GM04503 (cell line): Measurements from ENCODE around the gene CSF1.

Experiments
- DNase-seq: peaks from one replicate; pipeline ENCODE4 v3.0.0-alpha.2; 2012; ENCODE audit warnings: low read depth

The CSF1 gene

GRCh38 chr1:109882288-109883245 is 28.1 kb upstream of the CSF1 start:
- no peak for DNase-seq

GRCh38 chr1:109883248-109883955 is 27.2 kb upstream of the CSF1 start:
- no peak for DNase-seq

DNA sequence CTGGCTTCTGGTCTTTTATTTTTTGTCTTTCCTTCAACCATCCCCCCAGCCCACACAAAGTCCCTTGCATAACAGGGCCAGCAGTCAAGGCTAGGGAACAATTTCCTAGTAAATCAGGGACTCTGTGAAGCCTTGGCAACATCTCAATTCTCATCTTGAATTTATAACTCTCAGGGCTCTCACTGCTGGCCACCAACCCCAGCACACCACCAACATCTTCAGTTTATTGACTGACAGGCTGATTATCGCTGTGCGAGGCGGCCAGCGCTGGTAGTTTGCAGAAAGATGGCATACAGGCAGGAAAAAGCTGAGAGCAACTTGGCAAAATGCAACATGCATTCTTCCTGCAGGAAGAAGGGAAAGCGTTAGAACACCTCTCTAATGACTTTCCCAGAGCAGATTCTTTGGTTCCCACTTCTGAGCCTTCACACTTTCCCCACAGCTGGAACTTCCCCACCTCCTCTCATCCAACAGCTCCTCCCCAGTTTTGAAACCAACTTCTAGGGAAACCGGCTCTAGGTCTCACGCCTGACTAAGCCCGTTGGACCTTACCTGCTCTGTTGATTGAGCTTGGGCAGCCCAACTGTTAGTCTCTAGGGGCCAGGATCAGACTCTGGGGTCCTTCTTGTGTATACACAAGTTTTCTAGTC is 26.3 kb upstream of the CSF1 start:
- DNase-seq: no peak

DNA sequence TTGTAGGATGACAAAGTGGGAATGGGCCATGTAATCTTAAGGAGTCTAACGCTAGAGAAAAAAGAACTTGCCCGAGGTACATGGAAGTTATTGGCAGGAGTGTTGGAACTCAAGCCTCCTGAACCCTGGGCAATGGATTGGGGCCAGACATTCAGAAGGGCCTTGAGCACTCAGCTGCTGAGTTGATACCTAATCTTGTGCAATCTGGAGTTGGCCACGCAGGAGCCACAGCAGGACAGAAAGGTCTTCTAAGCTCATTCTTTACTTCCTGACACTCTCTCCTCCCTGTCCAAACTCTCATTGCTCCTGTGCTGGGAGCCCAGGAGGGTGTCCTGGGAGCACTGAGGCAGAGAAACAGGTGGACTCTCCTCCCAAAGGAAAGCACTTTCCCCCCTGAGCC is 25.1 kb upstream of the CSF1 start:
- DNase-seq: no peak

- DNase-seq: no peak
Measured at GRCh38 chr1:109886827-109887226, 23.8 kb upstream of the CSF1 start.

DNA sequence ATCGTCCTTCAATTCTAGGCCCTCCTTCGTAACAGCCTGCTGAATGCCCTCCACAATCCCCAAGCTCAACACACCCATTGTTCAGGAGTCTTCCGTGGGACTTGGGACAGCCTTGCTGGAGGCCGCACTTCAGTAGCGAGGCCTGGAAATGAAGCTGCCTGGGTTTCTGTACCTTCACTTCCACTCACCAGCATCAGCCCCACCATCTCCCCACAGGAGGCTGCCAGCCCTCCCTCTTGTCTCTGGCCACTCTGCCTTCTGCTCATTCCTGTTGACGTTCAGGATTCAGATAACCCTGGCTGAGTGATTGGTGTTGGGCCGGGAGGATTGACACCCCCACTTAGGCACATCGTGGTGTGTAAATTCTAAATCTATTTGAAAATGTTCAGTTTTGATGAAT is 23.4 kb upstream of the CSF1 start:
- no peak for DNase-seq

- DNase-seq: no peak
Measured at GRCh38 chr1:109887884-109888283, 22.8 kb upstream of the CSF1 start.

- no peak for DNase-seq
Measured at GRCh38 chr1:109889094-109889493, 21.6 kb upstream of the CSF1 start.

DNA sequence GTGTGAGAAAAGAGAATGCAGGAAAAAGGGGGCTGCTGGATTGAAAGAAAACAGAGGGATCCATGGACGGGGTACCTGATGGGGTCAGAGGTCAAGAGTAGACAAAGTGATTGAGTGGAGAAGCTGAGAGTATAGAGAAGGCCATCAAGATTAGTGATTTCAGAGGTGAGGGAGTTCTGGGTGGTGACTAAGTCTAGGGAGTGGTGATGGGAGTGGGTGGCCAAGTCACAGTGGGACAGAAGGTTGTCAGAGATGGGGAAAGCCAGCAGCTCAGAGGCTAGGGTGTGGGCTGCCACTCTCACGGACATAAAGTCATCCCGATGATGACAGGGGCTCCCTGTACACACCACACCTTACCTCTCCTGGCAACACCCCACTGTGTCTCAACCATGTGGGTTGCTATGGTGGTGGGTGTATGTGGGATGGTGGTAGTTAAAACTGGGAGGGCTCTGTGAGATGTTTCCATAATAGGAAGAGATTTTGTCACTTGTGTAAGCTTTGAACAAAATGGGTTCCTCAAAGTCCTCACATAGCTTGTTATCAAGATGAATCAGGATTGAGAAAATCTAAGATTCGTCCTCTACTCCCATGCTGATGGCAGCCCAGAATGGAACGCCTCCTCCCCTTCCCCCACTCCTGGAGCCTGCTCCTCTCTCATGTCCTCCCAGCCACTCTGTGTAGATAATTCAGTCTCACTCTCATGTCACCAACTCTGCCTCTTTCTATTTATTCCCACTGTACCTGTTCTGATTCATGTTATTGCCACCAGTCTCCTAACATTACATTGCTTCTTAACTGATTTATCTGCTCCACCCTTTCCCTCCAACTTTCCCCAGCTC is 20.3 kb upstream of the CSF1 start:
- DNase-seq: no peak

GRCh38 chr1:109891930-109892329 is 18.7 kb upstream of the CSF1 start:
- no peak for DNase-seq

DNA sequence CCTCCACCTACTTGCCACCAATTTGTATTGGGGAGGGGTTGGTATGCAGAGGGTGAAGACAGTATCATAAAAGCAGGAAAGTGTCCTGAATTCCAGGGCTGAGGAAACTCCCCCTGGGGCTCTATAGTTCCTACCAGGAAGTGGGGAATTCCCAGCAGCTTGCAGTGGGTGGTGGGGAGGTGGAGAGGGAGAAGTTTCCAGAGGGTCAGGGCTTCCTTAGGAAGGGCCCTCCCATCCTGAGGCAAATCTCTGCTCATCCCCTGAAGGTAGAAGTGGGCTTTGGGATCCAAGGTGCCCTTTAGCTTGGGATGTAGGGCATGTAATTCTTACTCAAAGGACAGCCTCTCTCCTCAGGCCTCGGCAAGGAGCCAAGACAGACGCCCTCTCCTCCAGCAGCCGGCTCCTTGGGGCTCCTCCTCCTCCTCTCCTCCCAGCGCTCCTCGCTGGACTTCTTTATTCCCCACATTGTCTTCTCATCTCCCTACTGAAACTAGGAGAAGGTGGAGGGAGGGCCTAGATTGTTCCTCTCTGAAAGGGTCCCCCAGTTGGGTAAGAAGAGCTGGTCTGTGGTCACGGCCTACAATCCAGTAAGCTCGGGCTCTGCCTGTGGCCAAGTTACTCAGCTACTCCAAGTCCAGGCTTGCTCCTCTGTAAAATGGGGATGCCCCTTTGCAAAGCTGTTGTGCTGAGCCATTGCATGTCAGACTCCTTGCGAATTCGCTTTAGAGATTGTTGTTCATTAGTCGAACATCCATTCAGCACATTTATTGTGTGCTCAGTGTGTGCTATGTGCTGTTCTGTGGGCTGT is 17.9 kb upstream of the CSF1 start:
- no peak for DNase-seq

- no peak for DNase-seq
Measured at GRCh38 chr1:109893532-109894171, 17.0 kb upstream of the CSF1 start.

DNA sequence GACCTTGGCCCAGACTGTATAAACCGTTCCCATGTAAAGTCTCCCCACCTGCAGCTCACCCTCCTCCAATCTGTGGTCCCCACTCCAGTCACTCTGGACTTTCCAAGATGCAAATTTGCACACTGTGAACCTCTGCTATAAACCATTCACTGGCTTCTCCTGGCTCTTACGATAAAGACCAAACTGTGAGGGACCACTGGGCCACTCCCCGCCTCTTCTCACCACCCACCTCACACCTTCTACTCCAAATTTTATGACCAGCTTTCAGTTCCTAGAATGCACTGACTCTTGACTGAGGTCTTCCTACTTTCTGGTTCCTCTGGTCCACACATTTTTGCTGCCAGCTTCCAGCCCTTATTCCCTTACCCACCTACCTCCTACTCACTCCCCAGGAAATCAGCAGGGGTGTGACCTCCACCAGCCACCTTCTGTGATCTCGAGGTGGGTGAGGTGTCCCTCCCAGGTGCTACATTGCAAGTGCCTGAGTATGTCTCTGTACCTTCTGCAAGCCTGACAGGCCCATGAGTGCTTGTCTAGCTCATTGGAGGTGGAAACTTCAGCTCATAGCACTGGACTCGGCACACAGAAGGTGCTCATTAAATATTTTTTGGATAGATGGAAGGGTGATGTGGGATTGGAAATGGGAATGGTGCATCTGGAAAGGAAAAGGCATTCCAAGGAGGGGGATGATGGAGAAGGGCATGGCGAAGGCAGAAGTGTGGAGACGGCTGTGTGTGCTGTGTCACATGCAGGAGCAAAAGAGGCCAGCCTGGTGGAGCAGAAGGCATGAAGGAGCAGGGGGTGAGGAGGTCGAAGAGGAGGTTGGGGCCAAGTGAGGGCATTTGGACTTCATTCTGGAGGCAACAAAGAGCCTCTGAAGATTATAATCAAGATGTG is 15.6 kb upstream of the CSF1 start:
- no peak for DNase-seq

GRCh38 chr1:109895720-109896504 is 14.7 kb upstream of the CSF1 start:
- no peak for DNase-seq

GRCh38 chr1:109896681-109897080 is 14.0 kb upstream of the CSF1 start:
- no peak for DNase-seq

DNA sequence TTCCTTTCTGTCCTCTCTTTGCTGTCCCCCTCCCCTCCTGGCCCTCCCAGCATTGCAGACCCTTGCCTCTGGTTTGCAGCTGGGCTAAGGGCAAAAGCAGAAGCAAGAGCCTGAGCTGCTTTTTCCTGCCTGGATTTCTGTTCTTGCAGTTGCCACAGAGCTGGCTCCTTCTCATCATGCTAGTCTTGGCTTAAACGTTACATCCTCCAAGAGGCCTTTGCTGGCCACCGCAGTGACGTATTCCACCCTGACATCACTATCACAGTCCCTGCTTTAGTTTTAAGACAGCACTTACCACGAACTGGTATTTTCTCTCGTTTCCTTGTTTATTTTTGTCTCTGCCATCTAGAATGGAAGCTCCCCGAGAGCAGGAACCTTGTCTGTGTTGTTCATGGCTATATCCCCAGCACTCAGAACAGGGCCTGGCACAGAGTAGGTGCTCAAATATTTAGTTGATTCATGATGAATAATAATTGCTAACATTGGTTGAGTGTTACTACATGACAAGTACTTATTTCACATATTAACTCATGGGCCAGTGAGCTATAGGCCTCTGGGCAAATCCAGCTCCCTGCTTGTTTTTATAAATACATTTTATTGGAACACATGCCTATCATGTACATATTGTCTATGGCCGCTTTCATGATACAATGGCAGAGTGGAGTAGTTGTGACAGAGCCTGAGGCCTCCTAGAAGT is 13.2 kb upstream of the CSF1 start:
- no peak for DNase-seq

DNA sequence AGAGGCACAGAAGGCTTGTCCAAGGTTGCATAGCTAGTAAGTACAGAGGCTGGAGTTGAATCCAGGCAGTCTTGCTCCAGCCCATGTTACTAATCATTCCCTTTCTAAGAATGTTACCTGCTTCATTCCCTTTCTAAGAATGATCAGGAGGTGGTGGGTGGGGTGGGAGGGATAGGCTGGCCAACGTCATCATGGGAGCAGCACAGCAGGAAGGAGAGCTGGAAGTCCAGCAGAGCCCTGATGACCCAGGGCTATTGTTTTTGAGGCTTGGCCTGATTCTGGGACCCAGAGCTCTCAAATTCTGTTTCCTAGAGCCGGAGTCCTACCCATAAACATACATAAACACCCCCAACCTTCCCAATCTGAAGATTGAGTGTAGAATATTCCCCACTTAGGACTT is 11.8 kb upstream of the CSF1 start:
- DNase-seq: no peak

DNA sequence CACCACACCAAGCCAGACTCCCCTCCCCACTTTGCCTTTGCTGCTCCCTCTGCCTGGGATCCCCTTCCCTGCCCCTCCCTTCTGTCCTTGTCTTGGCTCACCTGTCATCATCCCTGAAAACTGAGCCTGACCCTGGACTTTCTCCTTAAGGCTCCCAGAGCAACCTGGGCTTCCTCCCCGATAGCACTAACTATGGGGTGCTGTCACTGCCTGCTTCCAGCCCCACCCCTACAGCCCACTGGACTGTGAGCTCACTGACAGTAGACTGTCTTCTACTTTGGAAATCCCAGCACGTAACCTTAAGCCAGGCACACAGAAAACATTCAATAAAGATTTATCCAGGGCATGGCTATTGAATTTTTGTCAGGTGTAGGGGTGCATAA is 9.5 kb upstream of the CSF1 start:
- DNase-seq: no peak
